HCT116 (cell line): Measurements from ENCODE around the gene NTN5. TPM values are rescaled to one million over a fixed set of nuclear protein-coding genes. Genes with fewer than 3 reads are reported as not detected.

ENCODE experiments used
- ATAC-seq: fragments of 200-7000 bp; cut with Tn5 transposase; 2 replicates; pipeline ENCODE4 v1.9.1; 2020; ENCODE audit warnings: mild to moderate bottlenecking, moderate library complexity
- BruUV-seq: library from RNA; stranded (reverse); fragments of 400-500 nt; replicated peaks from 2 replicates; lab custom pipeline; 2021; lab: Mats Ljungman, UMichigan
- CTCF ChIA-PET: fragments of 300-600 bp; sonication (Branson Sonifier 250); formaldehyde crosslinking; loops from one replicate; lab custom pipeline; 2021; ENCODE audit warnings: antibody characterized with exemption; lab: Charles Lee
- POLR2A ChIA-PET: fragments of 300-600, 350-600 bp; sonication (Branson Sonifier 250); formaldehyde crosslinking; loops from one replicate; lab custom pipeline; 2021; ENCODE audit warnings: antibody characterized with exemption; lab: Charles Lee
- RAD21 ChIA-PET, 2 experiments: fragments of 300-600 bp; sonication (Branson Sonifier 250); formaldehyde crosslinking; loops; one replicate each; lab custom pipeline; 2023; ENCODE audit warnings: low total read pairs in 2 of 2; ENCODE audit not compliant: uncharacterized antibody in 2 of 2, unreplicated experiment in 2 of 2, low non-redundant PET in 1 of 2; lab: Charles Lee
- DNase-seq: peaks from one replicate; pipeline ENCODE4 v3.0.0-alpha.2; 2010; ENCODE audit warnings: low read depth, low spot score
- H2AFZ ChIP-seq: fragments of 200-600 bp; shearing (Covaris generic), sonication (generic); 2 replicates; pipeline ENCODE4 v1.6.1; 2017; ENCODE audit warnings: low read depth, mixed run types, mixed read lengths, antibody characterized with exemption, low read length; ENCODE audit not compliant: poor library complexity, severe bottlenecking
- H3K27ac ChIP-seq: 2 replicates; pipeline ENCODE4 v1.5.1; 2012; ENCODE audit warnings: low read depth, low read length
- H3K27me3 ChIP-seq: fragments of 200-600 bp; sonication (generic); 2 replicates; pipeline ENCODE4 v1.6.1; 2016; ENCODE audit warnings: mixed run types, low read length, mixed read lengths; ENCODE audit not compliant: insufficient read depth
- H3K36me3 ChIP-seq, 2 experiments: fragments of 200-500 bp in 1 of 2; fragments of 200-600 bp in 1 of 2; sonication (Bioruptor generic) in 1 of 2; sonication (generic) in 1 of 2; 2 replicates each; pipeline versions ENCODE4 v1.5.1 to v1.6.1; 2014 to 2016; ENCODE audit warnings: low read length in 2 of 2, inconsistent platforms in 1 of 2, mixed read lengths in 1 of 2, mixed run types in 1 of 2; ENCODE audit not compliant: insufficient read depth in 2 of 2, control insufficient read depth in 1 of 2
- H3K4me1 ChIP-seq, 2 experiments: fragments of 200-600 bp in 1 of 2; sonication (generic) in 1 of 2; 2 replicates each; pipeline versions ENCODE4 v1.5.1 to v1.6.1; 2012 to 2017; ENCODE audit warnings: low read length in 2 of 2, inconsistent platforms in 1 of 2, mild to moderate bottlenecking in 1 of 2, mixed read lengths in 1 of 2, mixed run types in 1 of 2, moderate library complexity in 1 of 2; ENCODE audit not compliant: insufficient read depth in 2 of 2, control insufficient read depth in 1 of 2
- H3K4me2 ChIP-seq: fragments of 200-600 bp; sonication (generic); 2 replicates; pipeline ENCODE4 v1.6.1; 2017; ENCODE audit warnings: mixed run types, low read length, mixed read lengths
- H3K4me3 ChIP-seq, 2 experiments: fragments of 200-600 bp in 1 of 2; sonication (generic) in 1 of 2; replicated peaks in 1 of 2; 2 replicates each; pipeline ENCODE4 v1.5.1; 2011 to 2016; ENCODE audit warnings: low read length in 2 of 2, control low read depth in 1 of 2, low read depth in 1 of 2, mild to moderate bottlenecking in 1 of 2, mixed read lengths in 1 of 2, mixed run types in 1 of 2
- H3K79me2 ChIP-seq: fragments of 200-600 bp; sonication (generic); 2 replicates; pipeline ENCODE4 v1.6.1; 2017; ENCODE audit warnings: mild to moderate bottlenecking, mixed run types, low read length, moderate library complexity, mixed read lengths; ENCODE audit not compliant: insufficient read depth
- H3K9ac ChIP-seq: fragments of 200-600 bp; sonication (generic); 2 replicates; pipeline ENCODE4 v1.6.1; 2016; ENCODE audit warnings: low read length, mixed read lengths
- H3K9me2 ChIP-seq: fragments of 200-600 bp; sonication (generic), shearing (Covaris generic); 2 replicates; pipeline ENCODE4 v1.6.1; 2017; ENCODE audit warnings: mixed run types, mild to moderate bottlenecking, moderate library complexity; ENCODE audit not compliant: insufficient read depth
- H3K9me3 ChIP-seq, 2 experiments: fragments of 200-500 bp in 1 of 2; fragments of 200-600 bp in 1 of 2; sonication (Bioruptor generic) in 1 of 2; sonication (generic) in 1 of 2; 2 replicates each; pipeline ENCODE4 v1.6.1; 2014 to 2017; ENCODE audit warnings: low read length in 2 of 2, mixed read lengths in 2 of 2, inconsistent platforms in 1 of 2, low read depth in 1 of 2, mild to moderate bottlenecking in 1 of 2, mixed run types in 1 of 2, moderate library complexity in 1 of 2; ENCODE audit not compliant: control insufficient read depth in 1 of 2, insufficient read depth in 1 of 2
- H4K20me1 ChIP-seq: fragments of 200-600 bp; sonication (generic), shearing (Covaris generic); 2 replicates; pipeline ENCODE4 v1.6.1; 2017; ENCODE audit warnings: mixed run types, mild to moderate bottlenecking, moderate library complexity; ENCODE audit not compliant: insufficient read depth
- ATF3 ChIP-seq: IDR thresholded peaks from 2 replicates; pipeline ENCODE4 v1.6.1; 2012
- CBX3 ChIP-seq: IDR thresholded peaks from 2 replicates; pipeline ENCODE4 v1.6.1; 2012; ENCODE audit warnings: low read depth
- EGR1 ChIP-seq: IDR thresholded peaks from 2 replicates; pipeline ENCODE4 v1.6.1; 2012; ENCODE audit warnings: low read depth
- EZH2 ChIP-seq: fragments of 200-600 bp; sonication (generic); IDR thresholded peaks from 2 replicates; pipeline ENCODE4 v1.6.1; 2017; ENCODE audit warnings: antibody characterized with exemption, mixed run types
- RAD21 ChIP-seq: IDR thresholded peaks from 2 replicates; pipeline ENCODE4 v1.6.1; 2012; ENCODE audit warnings: low read depth, mild to moderate bottlenecking
- SIN3A ChIP-seq: IDR thresholded peaks from 2 replicates; pipeline ENCODE4 v1.6.1; 2012; ENCODE audit warnings: low read depth
- SP1 ChIP-seq: IDR thresholded peaks from 2 replicates; pipeline ENCODE4 v1.6.1; 2012; ENCODE audit warnings: low read depth
- TCF7L2 ChIP-seq: IDR thresholded peaks from 2 replicates; pipeline ENCODE4 v1.7.0; 2011; ENCODE audit warnings: borderline replicate concordance, inconsistent platforms; ENCODE audit not compliant: insufficient read depth, insufficient read length; ENCODE audit errors: extremely low read depth
- YY1 ChIP-seq: IDR thresholded peaks from 2 replicates; pipeline ENCODE4 v1.6.1; 2011; ENCODE audit warnings: low read length, low read depth, moderate library complexity, mild to moderate bottlenecking; ENCODE audit not compliant: insufficient replicate concordance; ENCODE audit errors: extremely low read depth
- ZBTB33 ChIP-seq: IDR thresholded peaks from 2 replicates; pipeline ENCODE4 v1.6.1; 2011; ENCODE audit warnings: mild to moderate bottlenecking, low read length, moderate library complexity; ENCODE audit not compliant: insufficient replicate concordance; ENCODE audit errors: extremely low read depth
- ZFX ChIP-seq: fragments of 450-650 bp; IDR thresholded peaks from 2 replicates; pipeline ENCODE4 v1.6.1; 2017
- ZNF274 ChIP-seq: fragments of 200-500 bp; sonication (Bioruptor generic); IDR thresholded peaks from 2 replicates; pipeline ENCODE4 v1.6.1; 2014; ENCODE audit warnings: mild to moderate bottlenecking, low read depth, low read length, inconsistent platforms
- intact Hi-C: fragments of 100-400 bp; cut with micrococcal nuclease; formaldehyde crosslinking; loops from 2 replicates; pipeline ENCODE4 v1.10.0; 2022
- total RNA-seq: library from RNA; stranded (reverse); gene quantifications from one replicate; pipeline ENCODE4 v1.2.1, GENCODE V29; 2021; ENCODE audit not compliant: unreplicated experiment
- TF ChIP-seq, protein P1 (sequence below), 3 experiments: fragments of 200-600 bp in 1 of 3; sonication (generic) in 1 of 3; IDR thresholded peaks in 2 of 3; conservative IDR thresholded peaks in 1 of 3; 2 replicates each; pipeline ENCODE4 v1.5.1; 2012 to 2017; ENCODE audit warnings: low read depth in 2 of 3, low read length in 2 of 3, antibody characterized with exemption in 1 of 3, borderline replicate concordance in 1 of 3, control low read depth in 1 of 3, mild to moderate bottlenecking in 1 of 3, mixed read lengths in 1 of 3, mixed run types in 1 of 3, moderate library complexity in 1 of 3; ENCODE audit not compliant: insufficient read depth in 1 of 3

NTN5 gene
- total RNA-seq, 1 experiment from 2014 or later: 3.1 TPM

DNA sequence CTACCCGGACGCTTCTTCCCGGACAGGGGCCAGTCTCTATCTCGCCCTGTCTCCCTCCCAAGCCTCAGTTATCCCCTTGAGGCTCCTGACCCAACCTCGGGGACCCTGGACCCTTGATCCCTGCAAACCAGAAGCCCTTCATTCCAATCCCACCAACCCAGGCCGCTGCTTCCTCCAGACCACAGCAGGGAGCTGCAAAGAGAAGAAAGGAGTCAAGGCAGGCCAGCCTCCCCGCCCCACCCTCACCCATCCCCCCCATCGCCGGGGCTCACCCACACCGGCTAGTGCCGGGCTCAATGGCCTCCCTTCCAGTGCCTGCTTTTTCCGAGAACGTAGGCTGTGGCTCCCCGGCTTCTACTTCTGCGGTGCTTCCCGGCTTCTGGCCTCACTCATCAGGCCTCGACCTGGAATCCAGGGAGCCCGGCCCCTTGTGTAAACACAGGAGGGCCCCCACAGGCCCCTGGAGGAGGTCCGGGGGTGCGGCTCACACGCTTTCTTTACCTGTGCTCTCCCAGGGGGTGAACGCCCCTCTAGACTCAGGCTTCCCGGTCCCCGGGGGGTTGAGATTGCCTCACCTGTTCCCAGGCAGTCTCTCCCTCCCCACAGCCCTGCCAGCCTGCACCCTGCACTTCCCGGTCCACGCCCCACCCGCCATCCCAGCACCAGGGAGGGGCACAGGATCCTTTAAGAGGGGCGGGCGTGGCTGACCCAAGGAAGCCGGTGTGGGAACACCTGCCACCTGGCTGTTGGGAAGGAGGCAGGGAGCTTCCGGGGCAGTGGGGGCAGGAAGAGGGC is 58.2 kb downstream of the NTN5 start, which contains the start of gene FAM83E (continued):
- TF ChIP-seq EZH2 (no peak), ATF3 (no peak), TCF7L2 (no peak)

DNA sequence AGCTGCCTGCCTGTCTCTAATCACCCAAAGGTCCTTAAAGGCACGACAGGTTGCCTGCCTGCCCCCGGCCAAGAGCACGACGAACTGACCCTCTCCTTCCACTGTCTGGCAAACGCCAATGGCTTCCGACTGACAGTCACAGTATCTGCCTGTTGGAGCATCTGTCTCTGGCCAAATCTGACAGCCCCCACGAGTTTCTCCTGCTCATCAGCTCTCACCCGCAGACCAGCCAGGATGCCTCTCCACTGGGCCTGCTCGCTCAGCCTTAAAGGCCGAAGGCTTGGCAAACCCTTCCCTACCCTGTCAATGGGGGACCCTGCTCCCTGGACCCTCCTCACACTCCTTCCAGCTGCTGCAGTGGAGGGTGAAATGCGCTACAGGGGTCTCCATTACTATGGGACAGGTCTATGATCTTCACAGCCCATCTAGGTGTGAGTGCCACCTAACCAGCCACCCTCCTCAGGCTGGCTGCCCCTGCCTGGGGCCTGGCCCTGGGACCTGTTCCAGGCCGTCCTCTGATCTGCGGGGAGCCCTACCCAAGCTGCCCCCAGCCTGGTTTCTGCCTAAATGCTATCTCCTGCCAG is 58.9 kb downstream of the NTN5 start:
- peak; percentile 18 for ATAC-seq
- TF ChIP-seq ATF3 (no peak), ZFX (no peak), ZBTB33 (no peak), EGR1 (no peak), CBX3 (no peak), SP1 (no peak), YY1 (no peak), ZNF274 (no peak), RAD21 (no peak), SIN3A (no peak)
- TF ChIP-seq, protein P1, sequence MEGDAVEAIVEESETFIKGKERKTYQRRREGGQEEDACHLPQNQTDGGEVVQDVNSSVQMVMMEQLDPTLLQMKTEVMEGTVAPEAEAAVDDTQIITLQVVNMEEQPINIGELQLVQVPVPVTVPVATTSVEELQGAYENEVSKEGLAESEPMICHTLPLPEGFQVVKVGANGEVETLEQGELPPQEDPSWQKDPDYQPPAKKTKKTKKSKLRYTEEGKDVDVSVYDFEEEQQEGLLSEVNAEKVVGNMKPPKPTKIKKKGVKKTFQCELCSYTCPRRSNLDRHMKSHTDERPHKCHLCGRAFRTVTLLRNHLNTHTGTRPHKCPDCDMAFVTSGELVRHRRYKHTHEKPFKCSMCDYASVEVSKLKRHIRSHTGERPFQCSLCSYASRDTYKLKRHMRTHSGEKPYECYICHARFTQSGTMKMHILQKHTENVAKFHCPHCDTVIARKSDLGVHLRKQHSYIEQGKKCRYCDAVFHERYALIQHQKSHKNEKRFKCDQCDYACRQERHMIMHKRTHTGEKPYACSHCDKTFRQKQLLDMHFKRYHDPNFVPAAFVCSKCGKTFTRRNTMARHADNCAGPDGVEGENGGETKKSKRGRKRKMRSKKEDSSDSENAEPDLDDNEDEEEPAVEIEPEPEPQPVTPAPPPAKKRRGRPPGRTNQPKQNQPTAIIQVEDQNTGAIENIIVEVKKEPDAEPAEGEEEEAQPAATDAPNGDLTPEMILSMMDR (IDR thresholded peaks at IDR 0.05 in 2 of 3, conservative IDR thresholded peaks at IDR 0.05 in 1 of 3; ENCODE audit: borderline replicate concordance in 1 of 3, insufficient read depth in 1 of 3, low read depth in 2 of 3, low read length in 2 of 3): no peak
- TF ChIP-seq, all 23 proteins: peak for 0
- no peaks in the 10 kb centered on the region for H3K9me3 ChIP-seq
- H3K27me3 ChIP-seq: no peaks in the 10 kb centered on the region
- intact Hi-C loops: no loop called here
- CTCF ChIA-PET: interaction anchor here (1.2 kb wide), 1 partner anchor 108 kb away, joined by 3 read pairs; no protein-coding TSS in a partner anchor
- peaks cover 34 to 51% of the 10 kb centered on the region in 2 experiments for H3K4me1 ChIP-seq
- peak overlapping the region; percentile 99; the same call in 1 of the 2 replicates for H3K9ac ChIP-seq
- peak overlapping the region; percentile 87 for H3K4me2 ChIP-seq
- no peak for DNase-seq
- POLR2A ChIA-PET: interaction anchor here (1.1 to 1.9 kb wide), 2 partner anchors 10 to 126 kb away, joined by 3 to 7 read pairs; no protein-coding TSS in a partner anchor
- H3K36me3 ChIP-seq: peaks cover 20 to 37% of the 10 kb centered on the region in 2 experiments
- H3K4me3 ChIP-seq: no peak overlapping the region; a peak in 1 of 4 replicates
- peaks cover 34% of the 10 kb centered on the region; the same call in 1 of the 2 replicates for H4K20me1 ChIP-seq
- RAD21 ChIA-PET: no interaction called here
- H3K27ac ChIP-seq: peak overlapping the region; percentile 86
- no peak overlapping the region for H2AFZ ChIP-seq
- BruUV-seq: no TSS peak
- H3K79me2 ChIP-seq: peaks cover 34% of the 10 kb centered on the region
- no peaks in the 10 kb centered on the region for H3K9me2 ChIP-seq
